Duodenal mucosa (tissue), 2 donors: Measurements from ENCODE around the gene SRSF4.

Experiments used
- H3K27ac ChIP-seq: one replicate; pipeline ENCODE4 v1.7.0; 2013; ENCODE audit warnings: low read depth, low read length
- H3K27me3 ChIP-seq, 2 donors: one replicate each; pipeline ENCODE4 v1.7.0; 2013; ENCODE audit warnings: low read length in 2 of 2, control low read depth in 1 of 2; ENCODE audit not compliant: insufficient read depth in 2 of 2, control insufficient read depth in 1 of 2
- H3K36me3 ChIP-seq, 2 donors: one replicate each; pipeline ENCODE4 v1.7.0; 2013; ENCODE audit warnings: low read length in 2 of 2, control low read depth in 1 of 2; ENCODE audit not compliant: insufficient read depth in 2 of 2, control insufficient read depth in 1 of 2
- H3K4me1 ChIP-seq, 2 donors: one replicate each; pipeline ENCODE4 v1.7.0; 2013; ENCODE audit warnings: low read length in 2 of 2, control low read depth in 1 of 2; ENCODE audit not compliant: insufficient read depth in 2 of 2, control insufficient read depth in 1 of 2
- H3K4me3 ChIP-seq, 2 donors: one replicate each; pipeline ENCODE4 v1.7.0; 2013; ENCODE audit warnings: low read length in 2 of 2, low read depth in 1 of 2
- H3K9ac ChIP-seq, 2 donors: one replicate each; pipeline ENCODE4 v1.7.0; 2013; ENCODE audit warnings: low read length in 2 of 2, low read depth in 1 of 2
- H3K9me3 ChIP-seq, 2 donors: one replicate each; pipeline ENCODE4 v1.7.0; 2013; ENCODE audit warnings: low read length in 2 of 2, control low read depth in 1 of 2; ENCODE audit not compliant: control insufficient read depth in 1 of 2

The SRSF4 gene

DNA sequence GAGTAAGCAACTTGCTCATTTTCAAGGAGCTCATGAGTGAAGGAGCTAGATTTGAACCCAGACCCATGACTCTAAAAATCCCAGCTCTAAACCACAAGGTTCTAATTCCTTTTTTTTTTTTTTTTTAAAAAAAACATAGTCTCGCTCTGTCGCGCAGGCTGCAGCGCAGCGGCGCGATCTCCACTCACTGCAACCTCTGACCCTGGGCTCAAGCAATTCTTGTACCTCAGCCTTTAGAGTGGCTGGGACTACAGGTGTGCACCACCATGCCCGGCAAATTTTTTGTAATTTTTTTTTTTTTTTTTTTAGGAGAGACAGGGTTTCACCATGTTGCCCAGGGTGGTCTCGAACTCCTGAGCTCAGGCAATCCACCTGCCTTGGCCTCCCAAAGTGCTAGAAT is 13.8 kb downstream of the SRSF4 start:
- H3K4me1 ChIP-seq = peaks cover 18 to 57% of the 10 kb centered on the region in 2 donors
- no peaks in the 10 kb centered on the region for H3K27me3 ChIP-seq

GRCh38 chr1:29166291-29166878 is 15.3 kb downstream of the SRSF4 start:
- Histone ChIP-seq H3K36me3 (peaks cover 19 to 30% of the 10 kb centered on the region in 2 donors), H3K9ac (peak overlapping the region in 1 of 2 donors; percentile 19), H3K4me1 (peaks cover 24 to 68% of the 10 kb centered on the region in 2 donors)

More for the DNA sequence above, 13.8 kb downstream of the SRSF4 start:
- peaks cover 15 to 27% of the 10 kb centered on the region in 2 donors for H3K36me3 ChIP-seq
- H3K4me3 ChIP-seq = no peak overlapping the region
- no peak overlapping the region for H3K27ac ChIP-seq
- no peak overlapping the region for H3K9ac ChIP-seq
- no peaks in the 10 kb centered on the region for H3K9me3 ChIP-seq

GRCh38 chr1:29164588-29164987 is 17.1 kb downstream of the SRSF4 start:
- H3K36me3 ChIP-seq = peaks cover 23 to 45% of the 10 kb centered on the region in 2 donors
- H3K27me3 ChIP-seq = no peaks in the 10 kb centered on the region
- H3K27ac ChIP-seq = no peak overlapping the region
- peaks cover 21 to 50% of the 10 kb centered on the region in 2 donors for H3K4me1 ChIP-seq
- no peak overlapping the region for H3K4me3 ChIP-seq
- no peak overlapping the region for H3K9ac ChIP-seq
- no peaks in the 10 kb centered on the region for H3K9me3 ChIP-seq

More at GRCh38 chr1:29166291-29166878, 15.3 kb downstream of the SRSF4 start:
- H3K4me3 ChIP-seq = no peak overlapping the region
- H3K27ac ChIP-seq = peak overlapping the region; percentile 47
- H3K27me3 ChIP-seq = no peaks in the 10 kb centered on the region
- no peaks in the 10 kb centered on the region for H3K9me3 ChIP-seq

GRCh38 chr1:29162476-29163138 is 19.1 kb downstream of the SRSF4 start:
- Histone ChIP-seq H3K4me3 (no peak overlapping the region), H3K27ac (no peak overlapping the region), H3K36me3 (peaks cover 29 to 56% of the 10 kb centered on the region in 2 donors), H3K4me1 (peaks cover 21 to 39% of the 10 kb centered on the region in 2 donors), H3K27me3 (no peaks in the 10 kb centered on the region), H3K9me3 (peaks cover 2 to 8% of the 10 kb centered on the region in 2 donors), H3K9ac (no peak overlapping the region)

DNA sequence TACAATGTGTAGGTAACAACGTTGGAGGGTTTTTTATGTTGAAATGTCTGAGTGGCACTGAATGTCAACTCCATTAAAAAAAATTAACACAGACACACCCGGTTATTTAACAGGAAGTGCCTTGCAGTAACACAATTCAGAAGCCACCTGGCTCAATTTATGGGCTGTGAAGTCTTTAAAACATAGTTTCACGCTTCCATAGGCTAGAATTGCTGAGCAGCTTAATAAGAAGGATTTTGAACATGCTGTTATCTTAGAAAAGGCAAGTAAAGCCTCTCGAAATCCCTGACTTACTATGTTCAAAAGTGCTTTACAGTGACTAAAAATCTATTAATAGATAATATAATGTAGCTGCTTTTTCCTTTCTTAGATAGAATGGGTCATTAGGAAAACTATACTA is 19.7 kb downstream of the SRSF4 start:
- H3K4me1 ChIP-seq = peaks cover 21 to 42% of the 10 kb centered on the region in 2 donors
- no peak overlapping the region for H3K27ac ChIP-seq
- H3K36me3 ChIP-seq = peaks cover 34 to 60% of the 10 kb centered on the region in 2 donors
- H3K4me3 ChIP-seq = no peak overlapping the region
- no peak overlapping the region for H3K9ac ChIP-seq
- peaks cover 2 to 8% of the 10 kb centered on the region in 2 donors for H3K9me3 ChIP-seq
- no peaks in the 10 kb centered on the region for H3K27me3 ChIP-seq

DNA sequence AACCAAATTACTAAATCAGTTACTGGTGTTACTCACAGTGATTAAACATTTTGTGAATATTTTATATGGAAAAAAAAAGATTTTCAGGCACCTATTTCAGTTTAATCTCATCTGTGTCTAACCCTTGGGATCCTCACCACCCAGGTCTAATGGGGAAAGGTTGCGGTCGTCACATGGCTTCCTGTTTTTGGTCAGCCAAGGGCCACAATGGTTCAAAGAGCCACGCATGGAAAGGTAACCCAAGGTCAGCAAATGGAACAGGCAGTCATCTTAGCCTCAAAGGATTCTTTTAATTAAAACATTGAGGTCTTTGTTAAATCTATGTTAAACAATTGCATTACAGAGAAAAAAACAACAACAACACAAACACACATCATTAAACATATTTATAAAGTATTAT is 21.9 kb downstream of the SRSF4 start:
- Histone ChIP-seq H3K36me3 (peaks cover 39 to 64% of the 10 kb centered on the region in 2 donors), H3K4me1 (peaks cover 13 to 24% of the 10 kb centered on the region in 2 donors), H3K27me3 (no peaks in the 10 kb centered on the region), H3K9ac (no peak overlapping the region), H3K9me3 (peaks cover 2 to 8% of the 10 kb centered on the region in 2 donors), H3K27ac (no peak overlapping the region), H3K4me3 (no peak overlapping the region)

- Histone ChIP-seq H3K9ac (no peak overlapping the region), H3K9me3 (peaks cover 2 to 8% of the 10 kb centered on the region in 2 donors), H3K4me3 (peak overlapping the region in 1 of 2 donors; percentile 15), H3K36me3 (peaks cover 43 to 87% of the 10 kb centered on the region in 2 donors), H3K27ac (no peak overlapping the region), H3K4me1 (peaks cover 7 to 13% of the 10 kb centered on the region in 2 donors), H3K27me3 (no peaks in the 10 kb centered on the region)
Observed at GRCh38 chr1:29157269-29157601, 24.5 kb downstream of the SRSF4 start.

GRCh38 chr1:29156543-29157268 is 25.0 kb downstream of the SRSF4 start:
- H3K9ac ChIP-seq = no peak overlapping the region
- peaks cover 2 to 8% of the 10 kb centered on the region in 2 donors for H3K9me3 ChIP-seq
- H3K27me3 ChIP-seq = no peaks in the 10 kb centered on the region
- no peak overlapping the region for H3K27ac ChIP-seq
- H3K4me3 ChIP-seq = no peak overlapping the region
- H3K4me1 ChIP-seq = peaks cover 7 to 8% of the 10 kb centered on the region in 2 donors
- H3K36me3 ChIP-seq = peaks cover 46 to 92% of the 10 kb centered on the region in 2 donors

DNA sequence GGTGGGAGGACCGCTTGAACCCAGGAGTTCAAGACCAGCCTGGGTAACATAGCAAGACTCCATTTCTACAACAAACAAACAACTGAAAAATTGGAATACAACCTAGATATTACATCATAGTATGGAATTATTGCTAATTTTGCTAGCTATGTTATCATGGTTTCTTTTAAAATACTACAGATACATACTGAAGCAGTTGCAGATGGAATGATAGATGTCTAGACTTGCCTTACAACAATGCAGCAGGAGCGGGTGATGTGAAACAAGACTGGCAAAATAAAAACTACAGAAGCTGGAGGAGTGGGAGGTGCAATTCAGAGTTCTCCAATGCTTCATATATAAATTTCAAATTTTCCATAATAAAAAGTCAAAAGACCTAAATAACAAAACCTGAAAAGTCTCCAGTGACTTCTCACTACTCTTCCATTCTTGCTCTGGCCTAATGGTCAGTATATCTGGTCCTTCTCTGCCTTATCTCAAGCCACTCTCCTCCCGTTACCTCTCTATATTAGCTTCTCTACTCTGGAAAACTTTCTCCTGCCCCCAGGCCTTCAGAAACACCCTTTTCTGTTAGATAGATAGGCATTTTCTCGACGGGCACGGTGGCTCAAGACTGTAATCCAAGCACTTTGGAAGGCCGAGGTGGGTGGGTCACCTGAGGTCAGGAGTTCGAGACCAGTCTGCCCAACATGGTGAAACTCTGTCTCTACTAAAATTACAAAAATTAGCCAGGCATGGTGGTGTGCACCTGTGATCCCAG is 29.5 kb downstream of the SRSF4 start:
- H3K4me1 ChIP-seq = peaks cover 2 to 10% of the 10 kb centered on the region in 2 donors
- no peak overlapping the region for H3K9ac ChIP-seq
- H3K36me3 ChIP-seq = peaks cover 53 to 98% of the 10 kb centered on the region in 2 donors
- no peak overlapping the region for H3K4me3 ChIP-seq
- H3K27ac ChIP-seq = no peak overlapping the region
- no peaks in the 10 kb centered on the region for H3K27me3 ChIP-seq
- H3K9me3 ChIP-seq = no peaks in the 10 kb centered on the region
